Hematopoietic multipotent progenitor cell treated with erythropoietin and hydrocortisone succinate and interleukin-3 and kit ligand, for 17 days (in vitro differentiated cells): Measurements from ENCODE around the gene ATP1A2.
A peak's percentile ranks its signal among the peaks of the same experiment; 100 is the strongest.
"Not testable (repeated sequence)": the region's sequence is repeated elsewhere in the genome, so short reads cannot be mapped to it uniquely, and the experiment has no call there.

ENCODE experiments used
- DNase-seq: peaks from one replicate; pipeline ENCODE4 v3.0.0-alpha.2; 2015; ENCODE audit warnings: low spot score

Gene ATP1A2

DNA sequence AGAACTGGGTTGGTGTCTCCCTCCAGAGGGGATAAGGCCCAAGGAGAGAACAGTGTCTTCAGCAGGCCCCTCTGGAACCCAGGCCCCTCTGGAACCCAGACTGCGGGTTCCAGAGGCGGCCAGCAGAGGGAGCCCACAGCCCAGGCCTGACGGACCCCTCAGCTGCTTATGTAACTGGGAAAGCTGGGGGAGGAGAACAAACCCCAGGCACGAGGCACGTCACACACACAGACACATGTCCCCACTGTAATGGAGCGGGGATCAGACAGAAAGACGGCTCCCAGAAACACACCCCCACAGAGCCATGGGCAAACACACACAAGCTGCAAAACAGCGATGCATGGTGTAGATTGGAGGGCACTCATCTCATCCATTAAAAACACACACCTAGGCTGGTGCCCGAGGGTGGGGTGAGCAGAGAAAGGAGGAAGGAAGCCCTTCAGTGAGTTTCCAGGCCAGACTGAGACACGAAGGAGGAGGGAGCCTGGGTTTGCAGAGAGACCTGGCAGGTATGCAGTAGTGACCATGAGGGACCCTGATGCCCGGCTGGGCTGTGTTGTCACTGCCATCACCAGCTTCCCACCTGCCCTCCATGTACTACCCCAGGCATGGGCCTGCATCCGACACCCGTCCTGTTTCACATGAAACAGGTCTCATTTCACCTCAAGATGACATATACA is 14.4 kb upstream of the ATP1A2 start:
- DNase-seq: peak; percentile 50

DNA sequence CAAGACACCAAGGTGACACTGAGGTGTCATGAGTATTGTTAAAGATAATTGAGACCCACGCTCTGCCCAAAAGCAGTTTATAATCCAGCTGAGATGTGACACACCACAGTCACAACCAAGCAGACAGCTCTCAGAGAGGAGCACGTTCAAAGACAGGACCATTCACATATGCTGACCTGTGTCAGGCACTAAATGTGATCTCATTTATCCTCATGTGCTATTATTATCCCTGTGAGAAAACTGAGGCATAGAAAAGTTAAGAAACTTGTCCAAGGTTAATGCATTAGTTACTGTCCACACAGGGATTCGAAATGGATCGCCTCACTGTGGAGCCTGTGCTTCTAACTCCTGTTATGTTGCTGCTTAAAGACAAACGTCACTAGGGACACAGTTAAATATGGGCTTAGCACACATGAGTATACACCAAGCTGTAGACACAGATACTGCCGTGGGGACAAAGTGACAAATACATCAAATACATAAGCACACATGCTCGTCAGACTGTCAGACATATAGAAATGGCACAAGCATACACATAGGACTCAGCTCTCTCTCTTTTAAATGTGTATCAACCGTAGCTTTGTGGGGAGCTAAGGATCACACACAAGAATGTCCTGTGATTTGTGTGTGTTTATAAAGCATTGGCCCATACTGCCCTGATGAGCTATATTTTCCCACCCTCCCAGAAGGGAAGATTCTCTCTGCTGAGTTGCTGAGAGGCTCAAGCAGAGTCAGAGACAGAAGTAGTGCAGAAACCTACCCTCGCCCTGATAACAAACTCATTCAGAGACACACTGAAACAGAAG is 13.6 kb upstream of the ATP1A2 start:
- DNase-seq: no peak

- no peak for DNase-seq
These were observed 11.7 kb upstream of the ATP1A2 start for GRCh38 chr1:160103658-160104408.

GRCh38 chr1:160104486-160104885 is 11.1 kb upstream of the ATP1A2 start:
- no peak for DNase-seq

DNA sequence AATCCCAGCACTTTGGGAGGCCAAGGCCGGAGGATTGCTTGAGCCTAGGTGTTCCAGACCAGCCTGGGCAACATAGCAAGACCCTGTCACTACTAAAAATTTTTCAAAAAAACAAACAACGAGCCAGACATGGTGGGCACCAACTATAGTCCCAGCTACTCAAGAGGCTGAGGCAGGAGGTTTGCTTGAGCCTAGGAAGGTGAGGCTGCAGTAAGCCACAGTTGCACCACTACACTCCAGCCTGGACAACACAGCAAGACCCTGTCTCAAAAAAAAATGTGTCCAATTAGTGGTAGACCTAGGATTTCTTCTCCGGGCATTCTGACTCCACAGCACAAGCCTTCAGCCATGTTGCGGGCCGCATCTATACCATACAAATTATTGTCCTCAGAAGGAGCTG is 10.4 kb upstream of the ATP1A2 start:
- DNase-seq: no peak

- DNase-seq: no peak
These were observed 8.0 kb upstream of the ATP1A2 start for GRCh38 chr1:160107512-160107911.

GRCh38 chr1:160108888-160109662 is 6.5 kb upstream of the ATP1A2 start:
- DNase-seq: peak; percentile 21

GRCh38 chr1:160109686-160110085 is 5.9 kb upstream of the ATP1A2 start:
- no peak for DNase-seq

- not testable (repeated sequence) for DNase-seq
These were observed 4.1 kb upstream of the ATP1A2 start for GRCh38 chr1:160111462-160111861.

DNA sequence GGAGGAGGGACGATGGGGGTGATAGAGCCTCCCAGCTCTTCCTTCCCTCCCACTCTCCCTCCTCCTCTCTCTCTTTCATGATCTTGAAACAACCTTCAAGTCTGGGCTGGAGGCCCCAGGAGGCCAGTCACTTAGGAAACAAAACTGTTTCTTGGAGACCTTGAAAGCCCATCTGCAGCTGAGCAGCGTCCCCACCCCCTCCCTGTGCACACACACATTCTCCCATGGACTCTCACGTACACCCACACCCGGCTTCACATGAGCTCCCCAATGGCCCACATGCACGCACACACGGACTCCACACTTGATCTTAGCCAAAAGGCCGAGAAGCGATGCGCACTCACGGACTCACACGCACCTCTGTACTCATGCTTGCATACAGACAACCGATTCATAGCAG is 3.2 kb upstream of the ATP1A2 start:
- DNase-seq: no peak

- no peak for DNase-seq
These were observed 2.2 kb upstream of the ATP1A2 start for GRCh38 chr1:160113407-160113806.

DNA sequence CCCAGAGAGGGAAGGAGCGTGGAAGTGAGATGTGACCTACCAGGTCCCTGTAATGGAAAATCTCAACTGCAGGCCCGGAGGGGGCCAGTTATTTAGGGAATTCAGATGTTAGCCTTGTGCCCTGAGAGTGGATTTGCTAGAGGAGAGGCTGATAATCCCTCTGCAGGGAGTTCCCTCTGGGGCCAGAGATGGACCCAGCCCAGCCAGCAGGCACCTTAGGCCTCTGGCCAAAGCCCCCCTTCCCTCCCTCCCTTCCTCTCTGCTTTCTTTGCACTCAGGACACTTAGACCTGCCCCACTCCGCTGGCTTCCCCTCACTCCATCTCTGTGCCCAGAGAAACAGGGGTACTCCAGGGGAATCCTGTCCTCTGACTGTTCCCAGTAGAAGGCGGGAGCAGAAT is 1.5 kb upstream of the ATP1A2 start:
- DNase-seq: no peak

GRCh38 chr1:160116283-160117147 is 956 bp downstream of the ATP1A2 start:
- DNase-seq: no peak

DNA sequence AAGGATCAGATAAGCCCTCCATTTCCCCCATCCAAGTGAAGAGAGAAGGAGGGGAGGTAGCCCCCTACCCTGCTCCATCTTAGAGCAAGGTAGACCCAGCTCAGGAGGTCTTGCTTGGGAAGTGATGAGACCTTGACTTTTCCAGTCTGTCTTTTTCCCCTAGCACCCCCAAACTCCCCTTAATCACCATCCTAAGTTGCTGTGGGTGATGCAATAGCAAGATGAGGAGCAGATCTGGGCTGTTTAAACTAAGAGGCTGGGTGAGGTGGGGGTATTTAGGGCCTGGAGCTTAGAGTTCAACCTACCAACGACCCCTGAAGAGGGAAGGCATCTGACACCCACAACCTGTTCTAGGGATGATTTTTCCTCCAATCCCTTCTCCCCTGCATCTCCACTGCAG is 1.7 kb downstream of the ATP1A2 start:
- no peak for DNase-seq

DNA sequence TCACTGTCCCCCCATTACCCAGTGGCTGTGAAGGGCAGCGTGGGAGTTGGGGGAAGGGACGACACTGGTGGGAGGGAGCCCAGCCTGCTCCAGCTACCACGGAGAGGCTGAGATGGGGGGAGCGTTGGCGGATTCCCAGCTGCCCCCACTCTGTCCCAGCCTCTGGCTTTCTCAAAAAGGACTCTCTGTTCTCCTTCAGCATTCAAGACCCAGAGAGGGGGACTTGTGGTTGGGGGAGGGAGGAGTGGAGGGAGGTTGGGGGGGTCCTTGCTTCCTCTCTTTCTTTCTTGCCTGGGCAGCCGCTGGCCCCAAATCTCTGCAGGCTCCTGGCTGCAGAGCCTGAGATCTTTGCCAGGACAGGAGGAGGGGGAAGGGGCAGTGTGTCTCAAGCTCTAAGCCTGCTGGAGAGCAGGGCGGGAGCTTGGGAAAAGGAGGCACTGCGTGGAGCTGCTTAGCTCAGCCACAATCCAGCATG is 2.2 kb downstream of the ATP1A2 start:
- DNase-seq: no peak

DNA sequence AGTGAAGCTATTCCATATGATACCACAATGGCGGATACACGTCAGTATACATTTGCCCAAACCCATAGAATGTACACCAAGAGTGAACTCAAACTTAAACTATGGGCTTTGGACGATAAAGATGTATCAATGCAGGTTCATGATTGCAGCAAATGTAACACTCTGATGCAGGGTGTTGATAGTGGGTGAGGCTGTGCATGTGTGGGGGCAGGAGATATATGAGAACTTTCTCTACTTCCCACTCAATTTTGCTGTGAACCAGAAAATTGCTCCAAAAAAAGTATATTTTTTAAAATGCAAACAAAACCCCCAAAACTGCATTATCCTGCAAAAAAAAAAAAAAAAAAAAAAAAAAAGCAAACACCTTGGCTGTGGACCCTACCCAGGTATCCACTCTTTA is 3.4 kb downstream of the ATP1A2 start:
- no peak for DNase-seq

DNA sequence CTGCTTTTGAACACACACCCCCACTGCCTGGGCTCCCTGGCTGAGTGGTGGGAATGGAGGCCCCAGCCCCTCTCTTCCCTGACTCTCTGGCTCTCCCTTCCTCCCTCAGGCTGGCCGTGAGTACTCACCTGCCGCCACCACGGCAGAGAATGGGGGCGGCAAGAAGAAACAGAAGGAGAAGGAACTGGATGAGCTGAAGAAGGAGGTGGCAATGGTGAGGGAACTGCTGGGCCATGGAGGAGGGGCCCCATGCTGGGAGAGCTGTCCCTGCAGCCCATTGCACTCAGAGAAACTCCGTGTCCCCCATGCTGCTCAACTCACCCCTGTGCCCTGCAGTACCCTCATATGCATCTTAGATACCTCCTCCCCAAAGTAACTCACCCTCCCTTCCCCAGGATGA is 5.2 kb downstream of the ATP1A2 start:
- DNase-seq: no peak

DNA sequence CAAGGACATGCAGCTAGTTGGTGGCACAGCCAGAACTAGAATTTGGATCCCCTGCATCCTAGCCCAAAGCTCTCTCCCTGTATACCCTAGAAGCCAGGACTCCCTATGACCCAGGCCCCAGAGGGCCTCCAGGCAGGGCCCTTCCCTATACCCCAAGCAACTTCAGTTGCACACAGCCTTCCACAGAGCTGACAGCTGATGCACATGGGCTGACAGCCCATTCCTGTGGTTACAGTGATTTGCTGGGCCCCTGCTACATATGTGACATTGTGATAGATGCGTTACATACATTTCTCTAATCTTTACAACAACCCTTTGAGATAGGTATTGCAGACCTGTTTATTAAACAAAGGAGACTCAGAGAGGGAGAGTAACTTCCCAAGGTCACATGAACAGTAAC is 5.8 kb downstream of the ATP1A2 start:
- no peak for DNase-seq

- DNase-seq: no peak
These were observed 7.5 kb downstream of the ATP1A2 start for GRCh38 chr1:160122978-160123495.

DNA sequence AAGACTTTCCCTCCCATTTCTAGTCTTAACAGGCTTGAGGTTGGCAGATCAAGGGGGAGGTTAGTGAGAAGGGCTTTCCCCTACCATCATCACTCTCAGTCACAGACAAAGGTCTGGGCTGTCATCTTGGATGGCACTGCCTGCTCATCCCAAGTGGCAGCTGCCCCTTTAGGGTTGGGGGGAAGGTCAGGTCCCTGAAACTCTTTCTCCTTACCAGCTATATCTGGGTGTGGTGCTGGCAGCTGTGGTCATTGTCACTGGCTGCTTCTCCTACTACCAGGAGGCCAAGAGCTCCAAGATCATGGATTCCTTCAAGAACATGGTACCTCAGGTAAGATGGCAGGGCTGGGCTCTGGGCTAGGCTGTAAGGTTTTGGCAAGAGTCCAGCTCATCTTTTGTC is 8.2 kb downstream of the ATP1A2 start:
- DNase-seq: no peak
